ENCODE results near the gene DNAH5. TPM values are rescaled to one million over a fixed set of nuclear protein-coding genes. Genes with fewer than 3 reads are reported as not detected.

Gene DNAH5
- total RNA-seq, 2 experiments from 2014 or later: not detected

GRCh38 chr5:13664377-13664776 lies 280.1 kb downstream of the DNAH5 start:
- Mint-ChIP-seq H3K9me3 (no peaks in the 10 kb centered on the region), H3K4me1 (ENCODE audit: low read depth) (no peaks in the 10 kb centered on the region), H3K36me3 (ENCODE audit: low read depth) (no peaks in the 10 kb centered on the region), H3K27ac (no peak overlapping the region), H3K27me3 (no peaks in the 10 kb centered on the region), H3K4me3 (no peak overlapping the region)
- ATAC-seq (no peak), DNase-seq (no peak)
- intact Hi-C loops (cut with micrococcal nuclease): no loop called here
- ChIA-PET POLR2A (no interaction called here), CTCF (no interaction called here)
- TF ChIP-seq, protein P1, sequence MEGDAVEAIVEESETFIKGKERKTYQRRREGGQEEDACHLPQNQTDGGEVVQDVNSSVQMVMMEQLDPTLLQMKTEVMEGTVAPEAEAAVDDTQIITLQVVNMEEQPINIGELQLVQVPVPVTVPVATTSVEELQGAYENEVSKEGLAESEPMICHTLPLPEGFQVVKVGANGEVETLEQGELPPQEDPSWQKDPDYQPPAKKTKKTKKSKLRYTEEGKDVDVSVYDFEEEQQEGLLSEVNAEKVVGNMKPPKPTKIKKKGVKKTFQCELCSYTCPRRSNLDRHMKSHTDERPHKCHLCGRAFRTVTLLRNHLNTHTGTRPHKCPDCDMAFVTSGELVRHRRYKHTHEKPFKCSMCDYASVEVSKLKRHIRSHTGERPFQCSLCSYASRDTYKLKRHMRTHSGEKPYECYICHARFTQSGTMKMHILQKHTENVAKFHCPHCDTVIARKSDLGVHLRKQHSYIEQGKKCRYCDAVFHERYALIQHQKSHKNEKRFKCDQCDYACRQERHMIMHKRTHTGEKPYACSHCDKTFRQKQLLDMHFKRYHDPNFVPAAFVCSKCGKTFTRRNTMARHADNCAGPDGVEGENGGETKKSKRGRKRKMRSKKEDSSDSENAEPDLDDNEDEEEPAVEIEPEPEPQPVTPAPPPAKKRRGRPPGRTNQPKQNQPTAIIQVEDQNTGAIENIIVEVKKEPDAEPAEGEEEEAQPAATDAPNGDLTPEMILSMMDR (IDR thresholded peaks at IDR 0.05): no peak

DNA sequence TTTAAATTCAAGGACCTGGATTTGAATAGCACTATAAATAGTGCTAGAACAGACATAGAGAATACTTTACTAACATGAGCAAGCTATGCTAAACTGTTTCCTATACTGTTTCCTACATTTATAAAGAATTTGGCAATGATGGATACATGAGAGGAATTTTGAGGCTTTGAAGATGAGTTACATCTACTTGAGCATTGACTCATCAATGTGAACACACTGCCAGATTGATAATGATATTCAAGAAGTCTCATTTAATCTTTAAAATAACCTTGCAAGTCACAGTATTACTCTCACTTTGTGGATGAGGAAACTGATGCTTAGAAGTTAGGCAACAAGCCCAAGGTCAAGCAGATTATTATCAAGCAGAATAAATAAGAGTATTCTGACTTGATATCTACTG lies 281.9 kb downstream of the DNAH5 start:
- no peaks in the 10 kb centered on the region for H3K27me3 Mint-ChIP-seq
- H3K36me3 Mint-ChIP-seq (ENCODE audit: low read depth): no peaks in the 10 kb centered on the region
- no peaks in the 10 kb centered on the region for H3K4me1 Mint-ChIP-seq (ENCODE audit: low read depth)
- no peak for DNase-seq
- no peak overlapping the region for H3K4me3 Mint-ChIP-seq
- ChIA-PET CTCF (no interaction called here), POLR2A (no interaction called here)
- no peak overlapping the region for H3K27ac Mint-ChIP-seq
- no peak for ATAC-seq
- intact Hi-C loops (cut with micrococcal nuclease): no loop called here
- TF ChIP-seq, protein P1 (IDR thresholded peaks at IDR 0.05): no peak
- H3K9me3 Mint-ChIP-seq: no peaks in the 10 kb centered on the region

DNA sequence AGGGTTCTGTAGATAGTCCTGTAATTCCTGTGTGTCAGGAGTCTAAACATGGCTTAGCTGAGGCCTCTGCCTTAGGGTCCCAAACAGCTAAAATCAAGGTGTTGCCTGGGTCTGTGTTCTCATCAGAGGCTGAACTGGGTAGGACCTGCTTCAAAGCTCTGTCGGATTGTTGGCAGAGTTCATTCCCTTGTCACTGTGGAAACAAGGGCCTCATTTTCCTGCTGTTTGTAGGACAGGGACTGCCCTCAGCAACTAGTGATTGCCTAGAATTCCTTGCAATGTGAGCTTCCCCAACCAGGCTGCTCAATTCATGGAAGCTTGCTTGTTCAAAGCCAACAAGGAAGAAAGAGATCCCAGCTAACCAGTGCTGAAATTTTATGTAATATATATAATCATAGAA lies 283.2 kb downstream of the DNAH5 start:
- TF ChIP-seq, protein P1 (IDR thresholded peaks at IDR 0.05): no peak
- POLR2A ChIA-PET: no interaction called here
- Mint-ChIP-seq H3K27ac (no peak overlapping the region), H3K4me3 (no peak overlapping the region), H3K36me3 (ENCODE audit: low read depth) (no peaks in the 10 kb centered on the region), H3K27me3 (no peaks in the 10 kb centered on the region), H3K9me3 (no peaks in the 10 kb centered on the region), H3K4me1 (ENCODE audit: low read depth) (no peaks in the 10 kb centered on the region)
- ATAC-seq (no peak), DNase-seq (no peak)
- CTCF ChIA-PET: no interaction called here
- intact Hi-C loops (cut with micrococcal nuclease): no loop called here

GRCh38 chr5:13660072-13660471 lies 284.4 kb downstream of the DNAH5 start:
- H3K27ac Mint-ChIP-seq: no peak overlapping the region
- no peaks in the 10 kb centered on the region for H3K4me1 Mint-ChIP-seq (ENCODE audit: low read depth)
- TF ChIP-seq, protein P1 (IDR thresholded peaks at IDR 0.05): no peak
- intact Hi-C loops (cut with micrococcal nuclease): no loop called here
- H3K27me3 Mint-ChIP-seq: no peaks in the 10 kb centered on the region
- no peaks in the 10 kb centered on the region for H3K9me3 Mint-ChIP-seq
- no peaks in the 10 kb centered on the region for H3K36me3 Mint-ChIP-seq (ENCODE audit: low read depth)
- H3K4me3 Mint-ChIP-seq: no peak overlapping the region
- ChIA-PET POLR2A (no interaction called here), CTCF (no interaction called here)
- no peak for ATAC-seq
- DNase-seq: no peak

DNA sequence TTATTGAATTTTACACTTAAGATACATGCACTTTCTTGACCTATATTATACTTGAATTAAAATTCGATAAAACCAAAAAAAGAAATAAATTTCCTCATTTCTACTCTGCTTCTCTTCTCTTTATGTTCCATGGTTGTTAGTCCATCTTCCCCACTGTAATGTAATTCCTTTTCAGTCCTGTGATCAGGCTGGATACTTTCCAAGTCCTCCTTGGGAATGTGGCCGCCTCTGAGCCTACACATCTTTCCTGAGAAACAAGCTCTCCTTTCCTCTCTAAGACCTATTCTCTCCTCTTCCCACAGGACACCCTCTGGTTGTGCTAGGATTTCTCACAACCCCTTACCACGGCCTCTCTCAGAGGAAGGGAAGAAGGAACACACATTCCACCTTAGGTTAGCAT lies 285.1 kb downstream of the DNAH5 start:
- no peaks in the 10 kb centered on the region for H3K9me3 Mint-ChIP-seq
- ATAC-seq (no peak), DNase-seq (no peak)
- intact Hi-C loops (cut with micrococcal nuclease): no loop called here
- POLR2A ChIA-PET: no interaction called here
- H3K27ac Mint-ChIP-seq: no peak overlapping the region
- TF ChIP-seq, protein P1 (IDR thresholded peaks at IDR 0.05): no peak
- CTCF ChIA-PET: no interaction called here
- H3K4me3 Mint-ChIP-seq: no peak overlapping the region
- no peaks in the 10 kb centered on the region for H3K36me3 Mint-ChIP-seq (ENCODE audit: low read depth)
- no peaks in the 10 kb centered on the region for H3K27me3 Mint-ChIP-seq
- no peaks in the 10 kb centered on the region for H3K4me1 Mint-ChIP-seq (ENCODE audit: low read depth)
